ENCODE data around the gene CYP4F2.
"Not testable (repeated sequence)": the region's sequence is repeated elsewhere in the genome, so short reads cannot be mapped to it uniquely, and the experiment has no call there.

Gene CYP4F2

DNA sequence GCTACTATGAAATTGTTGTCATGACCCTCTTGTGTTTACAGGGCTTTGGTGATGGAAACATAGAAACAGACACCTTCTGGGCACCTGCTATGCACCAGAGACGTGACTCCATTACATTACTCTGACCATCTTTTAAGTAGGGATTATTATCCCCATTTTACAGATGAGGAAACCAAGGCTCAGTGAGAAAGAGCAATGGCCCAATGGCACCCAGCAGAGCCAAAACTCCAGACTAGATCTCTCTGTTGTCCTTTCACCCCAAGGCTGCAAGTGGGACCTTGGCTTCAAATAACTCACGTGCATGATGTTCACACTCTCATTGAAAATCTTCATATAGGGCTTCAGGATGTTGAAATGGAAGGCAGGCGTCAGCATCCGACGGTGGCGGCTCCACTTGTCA, 5.9 kb downstream of the CYP4F2 start:
- H3K27me3 ChIP-seq (ENCODE audit: insufficient read depth, low read length) = no peaks in the 10 kb centered on the region
- no peak overlapping the region for H2AK5ac ChIP-seq (ENCODE audit: low read length)
- no peak overlapping the region for H2BK12ac ChIP-seq (ENCODE audit: low read length)
- no peak for DNase-seq
- H3K14ac ChIP-seq (ENCODE audit: low read length) = no peak overlapping the region
- H2BK5ac ChIP-seq (ENCODE audit: low read depth, low read length, poor library complexity) = no peak overlapping the region
- H3K4me1 ChIP-seq (ENCODE audit: control insufficient read depth in 1 of 2, insufficient read depth in 2 of 2, low read length in 2 of 2) = no peaks in the 10 kb centered on the region
- no peak overlapping the region for H3K4ac ChIP-seq (ENCODE audit: low read depth, low read length)
- H3K79me1 ChIP-seq (ENCODE audit: low read length) = no peaks in the 10 kb centered on the region
- H4K8ac ChIP-seq (ENCODE audit: low read depth, low read length) = no peak overlapping the region
- no peaks in the 10 kb centered on the region for H3K36me3 ChIP-seq (ENCODE audit: control insufficient read depth in 1 of 2, insufficient read depth in 2 of 2, low read length in 2 of 2)
- no peak overlapping the region for H4K12ac ChIP-seq (ENCODE audit: low read depth, low read length)
- no peak overlapping the region for H3K4me3 ChIP-seq (ENCODE audit: low read depth, low read length)
- peaks cover 44% of the 10 kb centered on the region for H3K9me3 ChIP-seq (ENCODE audit: insufficient read depth, low read depth, low read length)
- H3K4me2 ChIP-seq (ENCODE audit: low read length) = no peak overlapping the region
- no peak overlapping the region for H2BK120ac ChIP-seq (ENCODE audit: insufficient read depth, low read length, poor library complexity)
- H2AFZ ChIP-seq (ENCODE audit: insufficient read depth, low read length, poor library complexity) = no peak overlapping the region
- no peak overlapping the region for H3K9ac ChIP-seq (ENCODE audit: low read length)
- no peak overlapping the region for H3K18ac ChIP-seq (ENCODE audit: low read length)
- no CpG with 5 or more reads among the region's 6 CpGs for WGBS (ENCODE audit: extremely low coverage, insufficient coverage, insufficient read length)
- no peak overlapping the region for H3K23ac ChIP-seq (ENCODE audit: low read length)
- no peaks in the 10 kb centered on the region for H3K79me2 ChIP-seq (ENCODE audit: control insufficient read depth, insufficient read depth, low read length, poor library complexity)
- H4K91ac ChIP-seq (ENCODE audit: low read depth, low read length) = no peak overlapping the region
- H3K27ac ChIP-seq (ENCODE audit: low read depth, low read length) = no peak overlapping the region

DNA sequence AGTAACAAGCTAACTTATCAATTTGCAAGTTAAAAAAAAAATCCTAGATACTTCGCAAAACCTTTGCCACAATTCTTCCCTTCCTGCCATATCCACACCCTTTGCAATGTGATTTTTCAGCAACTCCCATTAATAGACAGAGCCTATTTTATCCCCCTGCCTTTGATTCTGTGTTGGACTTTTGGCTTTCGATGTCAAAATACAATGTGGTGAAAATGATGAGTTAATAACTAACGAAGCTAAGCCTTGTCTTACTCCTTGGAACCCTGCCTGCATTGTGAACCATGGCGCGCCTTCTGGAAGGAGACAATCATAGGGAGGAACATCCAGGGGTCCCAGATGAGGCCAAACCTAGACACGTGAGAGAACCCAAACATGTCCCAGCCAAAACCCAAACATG, 6.4 kb downstream of the CYP4F2 start:
- no peak overlapping the region for H3K4me2 ChIP-seq (ENCODE audit: low read length)
- peaks cover 40% of the 10 kb centered on the region for H3K9me3 ChIP-seq (ENCODE audit: insufficient read depth, low read depth, low read length)
- no peaks in the 10 kb centered on the region for H3K4me1 ChIP-seq (ENCODE audit: control insufficient read depth in 1 of 2, insufficient read depth in 2 of 2, low read length in 2 of 2)
- no peak overlapping the region for H2BK5ac ChIP-seq (ENCODE audit: low read depth, low read length, poor library complexity)
- no peaks in the 10 kb centered on the region for H3K27me3 ChIP-seq (ENCODE audit: insufficient read depth, low read length)
- H3K23ac ChIP-seq (ENCODE audit: low read length) = no peak overlapping the region
- no peak overlapping the region for H4K8ac ChIP-seq (ENCODE audit: low read depth, low read length)
- H4K12ac ChIP-seq (ENCODE audit: low read depth, low read length) = no peak overlapping the region
- no peak overlapping the region for H2AK5ac ChIP-seq (ENCODE audit: low read length)
- no peak overlapping the region for H2AFZ ChIP-seq (ENCODE audit: insufficient read depth, low read length, poor library complexity)
- no peak overlapping the region for H3K9ac ChIP-seq (ENCODE audit: low read length)
- no peak overlapping the region for H3K14ac ChIP-seq (ENCODE audit: low read length)
- DNase-seq = no peak
- H3K18ac ChIP-seq (ENCODE audit: low read length) = no peak overlapping the region
- WGBS (ENCODE audit: extremely low coverage, insufficient coverage, insufficient read length) = no CpG with 5 or more reads among the region's 6 CpGs
- H3K79me1 ChIP-seq (ENCODE audit: low read length) = no peaks in the 10 kb centered on the region
- H4K91ac ChIP-seq (ENCODE audit: low read depth, low read length) = no peak overlapping the region
- H3K27ac ChIP-seq (ENCODE audit: low read depth, low read length) = no peak overlapping the region
- H2BK12ac ChIP-seq (ENCODE audit: low read length) = no peak overlapping the region
- no peaks in the 10 kb centered on the region for H3K36me3 ChIP-seq (ENCODE audit: control insufficient read depth in 1 of 2, insufficient read depth in 2 of 2, low read length in 2 of 2)
- no peaks in the 10 kb centered on the region for H3K79me2 ChIP-seq (ENCODE audit: control insufficient read depth, insufficient read depth, low read length, poor library complexity)
- H3K4me3 ChIP-seq (ENCODE audit: low read depth, low read length) = no peak overlapping the region
- H2BK120ac ChIP-seq (ENCODE audit: insufficient read depth, low read length, poor library complexity) = no peak overlapping the region
- H3K4ac ChIP-seq (ENCODE audit: low read depth, low read length) = no peak overlapping the region

DNA sequence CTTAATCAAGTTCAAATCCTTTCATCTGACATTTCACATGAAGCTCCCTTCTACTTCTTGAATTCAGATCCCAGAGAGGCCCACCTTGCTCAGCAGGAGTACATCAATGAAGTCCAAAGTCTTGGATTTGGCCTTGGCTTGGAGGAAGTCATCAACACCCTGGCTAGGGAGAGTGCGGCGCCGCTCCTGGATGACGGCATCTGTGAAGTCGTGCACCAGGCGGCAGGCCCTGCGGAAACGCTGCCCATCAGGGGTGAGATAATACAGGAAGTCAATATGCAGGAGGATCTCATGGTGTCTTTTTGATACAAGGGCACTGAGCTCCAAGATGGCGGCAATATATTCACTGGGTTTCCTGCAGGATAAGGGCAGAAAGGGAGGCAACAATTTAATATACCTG, 8.5 kb downstream of the CYP4F2 start:
- H3K79me2 ChIP-seq (ENCODE audit: control insufficient read depth, insufficient read depth, low read length, poor library complexity); H3K14ac ChIP-seq (ENCODE audit: low read length); H3K27me3 ChIP-seq (ENCODE audit: insufficient read depth, low read length); H4K91ac ChIP-seq (ENCODE audit: low read depth, low read length); H2BK5ac ChIP-seq (ENCODE audit: low read depth, low read length, poor library complexity); H3K23ac ChIP-seq (ENCODE audit: low read length); H3K4me2 ChIP-seq (ENCODE audit: low read length); H3K4ac ChIP-seq (ENCODE audit: low read depth, low read length); H2AK5ac ChIP-seq (ENCODE audit: low read length); H4K8ac ChIP-seq (ENCODE audit: low read depth, low read length); H2BK12ac ChIP-seq (ENCODE audit: low read length); H3K18ac ChIP-seq (ENCODE audit: low read length); H3K9ac ChIP-seq (ENCODE audit: low read length); H3K79me1 ChIP-seq (ENCODE audit: low read length); DNase-seq; H2BK120ac ChIP-seq (ENCODE audit: insufficient read depth, low read length, poor library complexity); H4K12ac ChIP-seq (ENCODE audit: low read depth, low read length); H3K4me3 ChIP-seq (ENCODE audit: low read depth, low read length); H3K27ac ChIP-seq (ENCODE audit: low read depth, low read length); H3K4me1 ChIP-seq (ENCODE audit: control insufficient read depth in 1 of 2, insufficient read depth in 2 of 2, low read length in 2 of 2); H3K36me3 ChIP-seq (ENCODE audit: control insufficient read depth in 1 of 2, insufficient read depth in 2 of 2, low read length in 2 of 2); H2AFZ ChIP-seq (ENCODE audit: insufficient read depth, low read length, poor library complexity): not testable (repeated sequence)
- WGBS (ENCODE audit: extremely low coverage, insufficient coverage, insufficient read length) = no CpG with 5 or more reads among the region's 9 CpGs
- peaks cover 33% of the 10 kb centered on the region for H3K9me3 ChIP-seq (ENCODE audit: insufficient read depth, low read depth, low read length)

DNA sequence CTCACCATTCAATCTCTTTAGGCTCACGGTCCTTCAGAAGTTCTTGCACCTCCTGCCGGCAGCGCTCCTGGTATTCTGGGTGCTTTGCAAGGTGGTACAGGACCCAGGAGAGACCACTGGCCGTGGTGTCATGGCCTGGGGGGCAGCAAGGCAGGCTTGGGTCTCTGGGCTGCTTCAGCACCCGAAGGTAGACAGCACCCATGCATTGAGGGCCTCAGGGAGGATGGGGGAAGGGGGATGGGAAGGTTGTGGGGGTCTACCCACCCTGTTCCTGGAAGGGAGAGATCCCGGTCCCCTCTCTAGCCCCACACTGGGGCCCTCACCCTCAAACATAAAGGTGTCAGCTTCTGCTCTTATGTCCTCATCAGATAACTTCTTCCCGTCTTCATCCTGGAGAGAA, 12.0 kb downstream of the CYP4F2 start:
- Histone ChIP-seq H3K23ac (ENCODE audit: low read length) (no peak overlapping the region), H2BK120ac (ENCODE audit: insufficient read depth, low read length, poor library complexity) (no peak overlapping the region), H3K4me1 (ENCODE audit: control insufficient read depth in 1 of 2, insufficient read depth in 2 of 2, low read length in 2 of 2) (no peaks in the 10 kb centered on the region), H3K79me1 (ENCODE audit: low read length) (no peaks in the 10 kb centered on the region), H3K9me3 (ENCODE audit: insufficient read depth, low read depth, low read length) (peaks cover 10% of the 10 kb centered on the region), H3K14ac (ENCODE audit: low read length) (no peak overlapping the region), H2AFZ (ENCODE audit: insufficient read depth, low read length, poor library complexity) (no peak overlapping the region), H2BK12ac (ENCODE audit: low read length) (no peak overlapping the region), H3K27ac (ENCODE audit: low read depth, low read length) (no peak overlapping the region), H4K91ac (ENCODE audit: low read depth, low read length) (no peak overlapping the region), H4K12ac (ENCODE audit: low read depth, low read length) (no peak overlapping the region), H2BK5ac (ENCODE audit: low read depth, low read length, poor library complexity) (no peak overlapping the region), H4K8ac (ENCODE audit: low read depth, low read length) (no peak overlapping the region), H3K9ac (ENCODE audit: low read length) (no peak overlapping the region), H2AK5ac (ENCODE audit: low read length) (no peak overlapping the region), H3K4ac (ENCODE audit: low read depth, low read length) (no peak overlapping the region), H3K18ac (ENCODE audit: low read length) (no peak overlapping the region), H3K36me3 (ENCODE audit: control insufficient read depth in 1 of 2, insufficient read depth in 2 of 2, low read length in 2 of 2) (no peaks in the 10 kb centered on the region), H3K4me3 (ENCODE audit: low read depth, low read length) (no peak overlapping the region), H3K4me2 (ENCODE audit: low read length) (no peak overlapping the region), H3K79me2 (ENCODE audit: control insufficient read depth, insufficient read depth, low read length, poor library complexity) (no peaks in the 10 kb centered on the region), H3K27me3 (ENCODE audit: insufficient read depth, low read length) (no peaks in the 10 kb centered on the region)
- WGBS (ENCODE audit: extremely low coverage, insufficient coverage, insufficient read length) = no CpG with 5 or more reads among the region's 7 CpGs
- DNase-seq = no peak

Measured in trophoblast cell (in vitro differentiated cells and primary cell).